Measurements from ENCODE around the gene PACSIN3.

- TF ChIP-seq POLR2A (IDR thresholded peaks at IDR 0.05) (no peak), CTCF (IDR thresholded peaks at IDR 0.05) (no peak)
Observed at GRCh38 chr11:47177846-47178245, 8.4 kb downstream of the PACSIN3 start.
